HG02973 (cell line): ENCODE data around the gene PMPCA.
"Not testable (repeated sequence)": the region's sequence is repeated elsewhere in the genome, so short reads cannot be mapped to it uniquely, and the experiment has no call there.

Experiments
- ATAC-seq: cut with Tn5 transposase; IDR thresholded peaks from one replicate; pipeline ENCODE4 v1.9.1; 2021; ENCODE audit warnings: moderate library complexity; ENCODE audit not compliant: unreplicated experiment

PMPCA gene

DNA sequence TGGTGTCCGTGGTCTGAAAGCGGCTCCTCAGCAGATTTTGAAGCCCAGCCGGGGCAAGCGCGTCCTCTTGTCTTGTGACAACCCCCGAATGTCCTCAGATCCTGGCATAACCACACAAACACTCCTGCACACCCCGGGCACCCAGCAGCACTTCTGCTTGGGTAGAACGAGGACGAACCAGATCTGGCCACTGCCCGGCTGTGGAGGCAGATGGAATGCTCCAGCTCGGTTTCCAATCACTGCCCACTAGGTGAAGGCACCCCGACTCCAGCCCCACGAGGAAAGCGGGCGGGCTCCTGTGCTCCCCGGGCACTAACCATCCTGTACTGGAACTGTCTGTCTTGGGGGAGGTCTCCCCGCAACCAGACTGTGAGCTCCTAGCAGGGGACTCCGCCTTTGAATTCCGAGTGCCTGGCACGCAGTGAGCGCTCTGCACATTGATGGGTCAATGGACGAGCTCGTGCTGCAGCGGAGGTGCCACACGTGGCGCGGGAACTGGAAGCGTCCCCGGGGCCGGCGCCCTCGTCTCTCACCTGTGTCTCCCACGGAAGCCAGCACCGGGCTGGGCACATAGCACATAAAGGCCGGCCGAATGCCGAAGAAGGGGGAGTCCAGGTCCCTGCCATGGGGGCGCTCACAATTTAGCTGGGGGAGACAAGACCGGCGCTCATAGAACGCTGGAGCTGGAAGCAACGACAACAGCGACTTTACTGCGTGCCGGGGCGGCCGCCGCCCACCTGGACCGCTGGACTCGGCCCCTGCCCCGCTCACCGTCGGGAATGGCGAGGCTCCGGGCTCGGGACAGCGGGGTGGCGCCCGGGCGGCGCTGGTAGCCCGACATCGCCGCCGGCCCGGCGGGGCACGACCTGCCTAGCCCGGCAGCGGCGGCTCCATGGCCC is 652 bp upstream of the PMPCA start:
- ATAC-seq = peak; percentile 20

GRCh38 chr9:136411378-136411777 is 920 bp downstream of the PMPCA start:
- ATAC-seq = no peak

GRCh38 chr9:136412962-136413361 is 2.5 kb downstream of the PMPCA start:
- ATAC-seq = no peak

DNA sequence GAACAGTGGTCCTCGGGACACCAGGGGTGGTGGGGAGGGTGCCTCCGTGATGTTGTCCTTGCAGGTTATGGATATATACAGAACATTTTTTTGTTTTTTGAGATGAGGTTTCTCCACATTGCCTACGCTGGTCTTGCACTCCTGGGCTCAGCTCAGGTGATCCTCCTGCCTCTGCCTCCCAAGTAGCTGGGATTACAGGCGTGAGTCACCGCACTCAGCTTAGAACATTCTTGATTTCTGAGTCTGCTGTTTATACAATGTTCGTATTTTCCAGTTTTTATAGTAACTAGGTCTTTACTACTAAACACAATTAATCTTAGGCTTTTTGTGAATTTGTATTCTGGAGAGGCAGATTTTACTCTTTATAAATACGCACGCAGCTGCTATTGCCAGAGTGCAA is 6.0 kb downstream of the PMPCA start:
- ATAC-seq = no peak

GRCh38 chr9:136416914-136417313 is 6.5 kb downstream of the PMPCA start:
- no peak for ATAC-seq

DNA sequence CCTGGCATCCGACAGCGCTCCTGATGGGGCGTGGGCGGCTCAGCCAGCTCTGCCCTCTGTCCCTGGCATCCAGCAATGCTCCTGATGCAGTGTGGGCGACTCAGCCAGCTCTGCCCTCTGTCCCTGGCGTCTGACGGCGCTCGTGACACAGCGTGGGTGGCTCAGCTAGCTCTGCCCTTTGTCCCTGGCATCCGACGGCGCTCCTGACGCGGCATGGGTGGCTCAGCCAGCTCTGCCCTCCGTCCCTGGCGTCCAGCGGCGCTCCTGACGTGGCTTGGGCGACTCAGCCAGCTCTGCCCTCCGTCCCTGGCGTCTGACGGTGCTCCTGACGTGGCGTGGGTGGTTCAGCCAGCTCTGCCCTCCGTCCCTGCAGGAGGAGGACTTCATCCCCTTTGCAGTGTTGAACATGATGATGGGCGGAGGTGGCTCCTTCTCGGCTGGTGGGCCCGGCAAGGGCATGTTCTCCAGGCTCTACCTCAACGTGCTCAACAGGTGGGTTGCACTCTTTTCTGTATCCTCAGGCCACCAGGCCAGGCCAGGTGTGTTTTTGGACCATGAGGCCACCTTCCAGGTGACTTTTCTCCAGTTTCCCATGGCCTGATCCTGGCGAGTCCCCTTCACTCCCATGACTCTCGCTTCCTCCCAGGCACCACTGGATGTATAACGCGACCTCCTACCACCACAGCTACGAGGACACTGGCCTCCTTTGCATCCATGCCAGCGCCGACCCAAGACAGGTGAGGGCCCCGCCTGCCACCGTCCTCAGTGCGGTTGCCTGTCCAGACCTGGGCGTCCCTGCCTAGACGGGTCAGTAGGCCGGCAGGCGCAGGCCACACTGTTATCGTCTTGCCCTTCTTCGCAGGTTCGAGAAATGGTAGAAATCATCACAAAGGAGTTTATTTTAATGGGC is 8.0 kb downstream of the PMPCA start:
- ATAC-seq = no peak

DNA sequence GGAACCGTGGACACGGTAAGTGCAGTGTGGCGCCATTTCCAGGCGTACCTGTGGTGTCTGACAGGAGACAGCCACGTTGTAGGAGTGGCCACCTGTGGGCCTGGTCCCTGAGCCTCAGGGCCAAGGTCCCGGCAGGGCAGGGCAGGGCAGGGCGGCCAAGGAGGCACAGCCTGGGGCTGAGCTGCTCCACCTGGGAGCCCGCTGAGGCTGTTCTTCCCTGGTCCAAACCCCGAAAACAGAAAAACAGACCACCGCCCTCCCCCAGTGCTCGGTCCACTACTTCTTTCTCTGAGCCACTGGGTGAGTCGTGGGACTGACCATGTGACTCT is 8.6 kb downstream of the PMPCA start:
- no peak for ATAC-seq

DNA sequence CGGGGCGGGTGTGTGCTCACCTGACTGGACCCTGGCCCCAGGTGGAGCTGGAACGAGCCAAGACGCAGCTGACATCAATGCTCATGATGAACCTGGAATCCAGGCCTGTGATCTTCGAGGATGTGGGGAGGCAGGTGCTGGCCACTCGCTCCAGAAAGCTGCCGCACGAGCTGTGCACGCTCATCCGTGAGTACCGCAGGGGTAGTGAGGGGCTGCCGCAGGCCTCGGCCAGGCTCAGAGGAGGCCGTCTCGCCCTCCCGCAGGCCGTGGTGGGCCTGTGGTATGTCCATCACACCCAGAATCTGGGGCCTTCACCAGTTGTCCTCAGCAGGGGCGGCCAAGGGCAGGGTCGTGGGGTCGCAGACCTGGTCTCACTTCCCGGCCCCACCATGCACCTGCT is 11.3 kb downstream of the PMPCA start:
- no peak for ATAC-seq

- no peak for ATAC-seq
Measured at GRCh38 chr9:136422876-136423275, 12.4 kb downstream of the PMPCA start.

- ATAC-seq = no peak
Measured at GRCh38 chr9:136423432-136424146, 13.1 kb downstream of the PMPCA start.

DNA sequence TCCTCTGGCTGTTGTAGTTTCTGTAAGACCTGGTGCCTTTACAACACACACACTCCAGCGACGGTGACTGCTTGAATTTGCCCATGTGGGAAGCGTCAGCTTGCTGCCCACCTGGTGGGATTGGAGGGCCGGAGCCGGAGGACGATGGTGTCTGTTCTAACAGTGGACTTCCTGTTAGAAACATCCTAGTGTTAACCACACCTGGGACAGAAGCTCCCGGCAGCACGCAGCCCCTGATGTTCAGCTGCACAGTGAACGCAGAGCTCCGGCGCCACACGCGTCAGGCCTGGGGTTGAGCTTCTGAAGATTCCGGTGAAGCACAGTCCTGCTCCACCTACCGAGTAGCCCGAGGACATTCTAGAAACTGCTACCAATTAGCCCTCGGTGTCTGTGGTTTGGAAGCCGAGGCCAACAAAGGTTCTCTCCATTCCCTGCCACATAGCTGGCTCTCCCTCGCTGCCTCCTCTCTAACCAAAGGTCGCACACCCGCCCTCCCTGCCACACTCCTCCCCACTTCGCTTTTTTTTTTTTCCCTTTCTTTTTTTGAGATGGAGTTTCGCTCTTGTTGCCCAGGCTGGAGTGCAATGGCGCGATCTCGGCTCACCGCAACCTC is 14.4 kb downstream of the PMPCA start:
- ATAC-seq = no peak

DNA sequence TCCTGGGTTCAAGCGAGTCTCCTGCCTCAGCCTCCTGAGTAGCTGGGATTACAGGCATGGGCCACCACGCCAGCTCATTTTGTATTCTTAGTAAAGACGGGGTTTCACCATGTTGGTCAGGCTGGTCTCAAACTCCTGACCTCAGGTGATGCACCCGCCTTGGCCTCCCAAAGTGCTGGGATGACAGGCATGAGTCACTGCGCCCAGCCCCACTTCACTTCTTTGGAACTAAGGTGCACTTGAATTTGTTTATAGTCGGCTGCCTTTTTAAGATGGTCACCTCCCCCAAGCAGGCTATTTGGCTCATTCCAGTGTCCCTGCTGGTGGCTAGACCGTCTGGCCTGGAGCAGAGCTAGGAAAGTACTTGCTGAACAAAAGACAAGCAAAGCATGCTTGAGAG is 14.9 kb downstream of the PMPCA start:
- ATAC-seq = not testable (repeated sequence)

DNA sequence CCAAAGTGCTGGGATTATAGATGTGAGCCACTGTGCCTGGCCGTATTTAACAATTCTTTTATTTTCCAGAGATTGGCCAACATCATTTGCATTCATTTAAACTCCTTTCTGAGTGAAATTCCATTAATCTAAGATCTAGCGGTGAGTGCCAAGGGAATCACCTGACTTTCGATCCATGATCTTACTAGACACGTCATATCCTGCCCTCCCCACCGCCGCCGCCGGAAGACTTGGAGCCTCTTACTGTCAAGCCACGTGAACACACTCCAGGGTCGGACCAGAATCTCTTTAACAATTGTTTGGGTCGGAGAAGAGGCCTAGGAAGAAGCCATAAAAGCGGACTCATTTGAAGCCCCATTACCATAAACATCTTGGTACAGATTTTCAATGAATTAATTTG is 16.3 kb downstream of the PMPCA start:
- ATAC-seq = no peak

GRCh38 chr9:136429075-136429628 is 18.7 kb downstream of the PMPCA start:
- ATAC-seq = no peak

DNA sequence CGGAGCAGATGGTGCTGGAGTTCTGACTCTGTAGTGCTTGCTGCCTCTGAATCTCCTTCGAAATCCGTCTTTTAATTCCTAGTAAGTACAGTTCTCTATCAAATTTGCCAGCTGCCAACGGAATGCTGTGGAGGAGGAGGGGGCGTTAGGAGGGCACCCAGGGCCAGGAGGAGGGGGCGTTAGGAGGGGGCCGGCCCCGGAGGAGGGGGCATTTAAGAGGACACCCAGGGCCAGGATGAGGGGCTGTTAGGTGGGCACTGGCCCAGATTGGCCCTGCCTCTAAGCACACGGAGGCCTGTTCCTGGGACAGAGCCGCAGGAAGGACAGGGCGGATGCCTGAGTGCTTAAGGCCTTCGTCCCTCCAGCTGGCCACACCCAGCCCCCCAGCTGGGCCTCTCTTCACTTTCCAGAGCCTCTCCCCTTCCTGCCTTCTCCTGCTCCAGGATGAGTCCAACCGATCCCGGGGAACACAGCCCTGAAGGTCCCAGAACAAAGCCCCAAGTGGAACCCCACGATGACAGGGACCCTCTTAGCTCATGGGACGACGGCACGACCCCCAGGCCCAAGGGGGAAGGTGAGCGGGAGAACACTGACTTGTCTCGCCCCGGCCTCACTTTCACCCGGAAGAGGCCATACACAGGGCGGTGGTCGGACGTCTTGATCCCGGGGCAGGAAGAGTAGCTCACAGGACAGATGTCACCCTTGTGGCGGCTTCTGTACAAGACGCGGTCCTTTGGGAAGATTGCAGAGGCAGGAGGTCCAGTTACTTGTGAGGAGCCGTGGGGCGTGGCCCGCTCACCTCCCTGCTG is 19.4 kb downstream of the PMPCA start:
- ATAC-seq = no peak

DNA sequence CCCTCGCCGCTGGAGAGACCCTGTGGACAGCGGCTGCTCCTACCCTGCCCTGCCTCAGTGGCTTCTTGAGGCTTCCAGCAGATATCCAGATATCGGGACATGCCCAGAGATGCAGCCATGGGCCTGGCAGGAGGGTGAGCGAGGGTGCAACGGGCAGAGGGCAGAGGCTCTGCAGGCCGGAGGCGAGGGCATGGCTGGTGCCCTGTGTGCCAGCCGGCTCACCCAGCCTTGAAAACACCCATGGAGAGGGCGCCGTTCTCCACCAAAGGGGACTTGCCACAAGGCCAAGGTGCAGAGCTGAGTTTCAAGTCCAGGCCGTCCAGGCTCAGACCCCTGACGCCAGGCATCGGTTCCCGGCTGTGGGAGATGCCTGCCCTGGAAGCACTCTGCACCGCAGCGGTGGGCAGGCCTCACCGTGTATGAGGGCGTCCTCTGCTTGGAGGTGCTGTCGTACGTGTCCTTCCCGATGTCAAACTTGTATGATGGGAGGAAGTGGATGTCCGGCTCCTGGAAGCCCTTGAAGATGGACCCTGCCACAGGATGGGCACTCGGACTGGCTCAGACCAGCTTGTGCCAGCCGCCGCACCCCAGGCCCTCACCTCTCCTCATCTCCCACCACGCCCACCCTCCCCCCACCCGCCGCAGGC is 20.3 kb downstream of the PMPCA start:
- no peak for ATAC-seq

- ATAC-seq = no peak
Measured at GRCh38 chr9:136431782-136432350, 21.4 kb downstream of the PMPCA start.

DNA sequence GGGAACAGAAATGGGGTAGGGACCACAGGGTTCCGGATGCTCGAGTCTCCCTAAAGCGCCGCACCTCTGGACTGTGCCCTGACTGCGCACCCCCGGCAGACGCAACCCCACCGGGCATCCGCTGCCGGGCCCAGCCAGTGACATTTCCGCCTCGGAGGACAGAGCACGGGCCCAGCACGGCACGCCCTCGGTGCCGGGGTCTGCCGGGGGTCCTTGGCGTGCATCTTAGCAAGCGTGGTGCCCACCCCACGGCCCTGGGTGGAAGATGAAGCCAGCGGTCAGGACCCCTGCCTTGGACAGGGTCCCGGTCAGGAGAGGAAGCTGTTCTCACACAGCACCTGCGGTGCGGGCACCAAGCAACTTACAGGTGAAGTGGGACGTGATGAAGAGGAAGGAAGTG is 22.1 kb downstream of the PMPCA start:
- ATAC-seq = no peak
